Measurements from ENCODE around the gene KCNG2. TPM values are rescaled to one million over a fixed set of nuclear protein-coding genes. Genes with fewer than 3 reads are reported as not detected.

The KCNG2 gene
- total and polyA plus RNA-seq, 2 of the 8 experiments (the other 6 are each of a cell fraction or from before 2014, with no cell fraction given): 0.19 to 0.74 TPM

DNA sequence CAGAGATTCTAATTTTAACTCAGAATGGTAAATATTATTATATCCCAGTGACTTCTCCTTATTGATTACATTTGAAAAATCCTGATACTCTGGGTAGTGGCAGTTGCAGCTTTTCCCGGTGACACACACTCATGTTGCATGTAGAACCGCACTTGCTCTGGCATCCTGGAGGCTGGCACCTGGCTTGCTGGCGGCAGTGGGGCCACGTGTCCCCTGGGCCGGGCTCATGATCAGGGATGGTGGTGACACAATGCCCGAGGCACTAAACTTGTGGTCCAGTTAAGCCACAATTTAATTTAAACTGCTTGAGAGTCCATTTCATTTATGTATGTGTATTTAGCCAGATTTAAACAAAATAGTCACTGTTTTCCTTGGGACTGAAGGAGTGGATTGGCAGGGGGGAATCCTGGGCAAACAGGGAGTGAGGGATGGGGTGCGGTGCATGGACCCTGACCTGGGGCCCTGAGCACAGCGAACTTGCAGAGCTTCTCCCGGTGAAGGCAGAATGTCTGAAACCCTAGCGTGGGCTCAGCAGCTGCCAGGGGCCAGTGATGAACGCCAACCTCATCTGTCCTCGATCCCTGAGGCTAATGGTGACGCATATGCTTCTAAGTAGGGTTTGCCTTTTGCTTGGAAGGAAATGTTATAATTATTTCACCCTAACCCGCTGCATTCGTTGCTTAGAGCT is 50.0 kb downstream of the KCNG2 start:
- Histone ChIP-seq H3K79me1 (ENCODE audit: low read depth, low read length) (no peaks in the 10 kb centered on the region), H2BK20ac (ENCODE audit: low read length) (no peak overlapping the region), H4K91ac (replicated peaks; ENCODE audit: insufficient read length, low read length) (no peak overlapping the region), H3K14ac (ENCODE audit: insufficient read length) (no peak overlapping the region), H2BK15ac (ENCODE audit: low read length) (no peak overlapping the region), H3K4me3 (ENCODE audit: extremely low read depth in 1 of 4, insufficient read depth in 2 of 4, low read depth in 3 of 4, low read length in 4 of 4) (no peak overlapping the region), H3K4me2 (ENCODE audit: insufficient read depth in 1 of 2, low read depth in 2 of 2, low read length in 2 of 2) (no peak overlapping the region), H3K79me2 (ENCODE audit: control insufficient read depth in 1 of 2, insufficient read depth in 2 of 2, low read length in 2 of 2) (no peaks in the 10 kb centered on the region), H3K4me1 (replicated peaks in 1 of 4; ENCODE audit: control insufficient read depth in 3 of 4, insufficient read depth in 4 of 4, low read length in 3 of 4) (no peaks in the 10 kb centered on the region; a peak in 1 of 7 replicates), H3K27me3 (replicated peaks in 1 of 4; ENCODE audit: control insufficient read depth in 3 of 4, extremely low read depth in 1 of 4, insufficient read depth in 3 of 4, low read length in 3 of 4) (no peaks in the 10 kb centered on the region), H3K9ac (replicated peaks in 1 of 4; ENCODE audit: extremely low read depth in 1 of 4, low read depth in 3 of 4, low read length in 3 of 4) (no peak overlapping the region), H3K56ac (replicated peaks; ENCODE audit: insufficient read length, low read depth, low read length) (no peak overlapping the region), H3K23me2 (ENCODE audit: low read depth, low read length) (0 out of 2 replicates have a peak, but pooled peaks cover 3% of the 10 kb centered on the region), H3K23ac (ENCODE audit: insufficient read length) (no peak overlapping the region), H2BK120ac (replicated peaks; ENCODE audit: low read depth, low read length) (no peak overlapping the region), H3K18ac (ENCODE audit: extremely low read depth, low read length) (no peak overlapping the region), H4K20me1 (replicated peaks in 1 of 2; ENCODE audit: control insufficient read depth in 1 of 2, insufficient read depth in 2 of 2, low read length in 2 of 2) (peaks cover 2 to 3% of the 10 kb centered on the region in 2 experiments), H2AK5ac (ENCODE audit: low read depth, low read length) (no peak overlapping the region), H2BK12ac (ENCODE audit: low read depth, low read length) (no peak overlapping the region), H3K27ac (ENCODE audit: low read depth, low read length) (no peak overlapping the region), H2BK5ac (ENCODE audit: low read depth, low read length) (no peak overlapping the region), H3K4ac (replicated peaks; ENCODE audit: insufficient read length, low read depth, low read length) (no peak overlapping the region), H4K8ac (ENCODE audit: extremely low read depth, insufficient read depth, low read length) (0 out of 2 replicates have a peak overlapping the region, but pooled peaks have one; percentile 68), H4K5ac (ENCODE audit: insufficient read length, low read depth, low read length) (no peak overlapping the region), H3K36me3 (ENCODE audit: control insufficient read depth in 2 of 4, insufficient read depth in 4 of 4, low read length in 3 of 4) (no peaks in the 10 kb centered on the region), H2AFZ (ENCODE audit: low read length) (no peak overlapping the region), H3K9me3 (ENCODE audit: insufficient read depth in 2 of 2, low read depth in 1 of 2, low read length in 1 of 2) (no peaks in the 10 kb centered on the region; a peak in 1 of 4 replicates)
- TF ChIP-seq SUZ12 (IDR thresholded peaks at IDR 0.05; ENCODE audit: low read length) (no peak), TCF12 (IDR thresholded peaks at IDR 0.05; ENCODE audit: low read depth, low read length) (no peak), TBP (IDR thresholded peaks at IDR 0.05; ENCODE audit: low read depth, low read length) (no peak), SIRT6 (IDR thresholded peaks at IDR 0.05; ENCODE audit: low read length) (no peak)
- TF ChIP-seq, protein P1, sequence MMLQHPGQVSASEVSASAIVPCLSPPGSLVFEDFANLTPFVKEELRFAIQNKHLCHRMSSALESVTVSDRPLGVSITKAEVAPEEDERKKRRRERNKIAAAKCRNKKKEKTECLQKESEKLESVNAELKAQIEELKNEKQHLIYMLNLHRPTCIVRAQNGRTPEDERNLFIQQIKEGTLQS (IDR thresholded peaks at IDR 0.05; ENCODE audit: insufficient read depth, low read depth, low read length): no peak
- ChIA-PET CTCF (ENCODE audit: partially characterized antibody) (no interaction called here), POLR2A (ENCODE audit: partially characterized antibody) (no interaction called here)
- FAIRE-seq: no peak
- DNase-seq (ENCODE audit: low read depth in 1 of 2, low spot score in 2 of 2): peak in 1 of 2 experiments; percentile 33
- WGBS, 2 experiments (ENCODE audit: extremely low coverage in 1 of 2, insufficient coverage in 1 of 2, insufficient read length in 1 of 2, insufficient replicate concordance in 2 of 2, low coverage in 1 of 2, low lambda C conversion rate in 2 of 2, missing lambda C conversion rate in 1 of 2): 93% methylated on average over 14 of the region's 15 CpGs; no CpG with 5 or more reads in 1 of the 2 experiments

All from H1 (cell line).